Muscle of leg (tissue), 11 donors: Measurements from ENCODE around the gene BRD1. TPM values are rescaled to one million over a fixed set of nuclear protein-coding genes. Genes with fewer than 3 reads are reported as not detected.

Source experiments
- DNase-seq: peaks from one replicate; pipeline ENCODE4 v3.0.0; 2013
- H3K27ac ChIP-seq: one replicate; pipeline ENCODE4 v1.5.1; 2013; ENCODE audit warnings: mild to moderate bottlenecking, low read length, control low read depth
- H3K27me3 ChIP-seq: one replicate; pipeline ENCODE4 v1.6.1; 2013; ENCODE audit warnings: low read length; ENCODE audit not compliant: control insufficient read depth, insufficient read depth
- H3K36me3 ChIP-seq: one replicate; pipeline ENCODE4 v1.6.1; 2013; ENCODE audit warnings: low read length; ENCODE audit not compliant: control insufficient read depth, insufficient read depth
- H3K4me1 ChIP-seq: one replicate; pipeline ENCODE4 v1.6.1; 2013; ENCODE audit warnings: low read length; ENCODE audit not compliant: control insufficient read depth, insufficient read depth
- H3K4me3 ChIP-seq: one replicate; pipeline ENCODE4 v1.5.1; 2013; ENCODE audit warnings: low read length, control low read depth
- H3K9me3 ChIP-seq: replicated peaks from 2 replicates; pipeline ENCODE4 v1.6.1; 2013; ENCODE audit warnings: low read depth, low read length; ENCODE audit not compliant: control insufficient read depth
- WGBS: methylation state at CpG from one replicate; pipeline ENCODE4 v1.1.5; 2013; ENCODE audit warnings: missing lambda C conversion rate; ENCODE audit not compliant: insufficient coverage; 5-methylcytosine and 5-hydroxymethylcytosine counted together
- polyA plus RNA-seq, 8 donors: library from polyadenylated mRNA; unstranded; fragments of 120-200 nt; gene quantifications; one replicate each; pipeline versions ENCODE4 v1.2.1 to v1.2.3, GENCODE V29; 2013; ENCODE audit warnings: inconsistent platforms in 1 of 8, low replicate concordance in 1 of 8; ENCODE audit not compliant: insufficient read length in 8 of 8, insufficient read depth in 1 of 8
- total RNA-seq: library from RNA; stranded (reverse); fragments of 120-200 nt; gene quantifications from one replicate; pipeline ENCODE4 v1.2.4, GENCODE V29; 2013

BRD1 gene
- total and polyA plus RNA-seq, 9 donors = 19.4 to 35.3 (median 26.7) TPM

DNA sequence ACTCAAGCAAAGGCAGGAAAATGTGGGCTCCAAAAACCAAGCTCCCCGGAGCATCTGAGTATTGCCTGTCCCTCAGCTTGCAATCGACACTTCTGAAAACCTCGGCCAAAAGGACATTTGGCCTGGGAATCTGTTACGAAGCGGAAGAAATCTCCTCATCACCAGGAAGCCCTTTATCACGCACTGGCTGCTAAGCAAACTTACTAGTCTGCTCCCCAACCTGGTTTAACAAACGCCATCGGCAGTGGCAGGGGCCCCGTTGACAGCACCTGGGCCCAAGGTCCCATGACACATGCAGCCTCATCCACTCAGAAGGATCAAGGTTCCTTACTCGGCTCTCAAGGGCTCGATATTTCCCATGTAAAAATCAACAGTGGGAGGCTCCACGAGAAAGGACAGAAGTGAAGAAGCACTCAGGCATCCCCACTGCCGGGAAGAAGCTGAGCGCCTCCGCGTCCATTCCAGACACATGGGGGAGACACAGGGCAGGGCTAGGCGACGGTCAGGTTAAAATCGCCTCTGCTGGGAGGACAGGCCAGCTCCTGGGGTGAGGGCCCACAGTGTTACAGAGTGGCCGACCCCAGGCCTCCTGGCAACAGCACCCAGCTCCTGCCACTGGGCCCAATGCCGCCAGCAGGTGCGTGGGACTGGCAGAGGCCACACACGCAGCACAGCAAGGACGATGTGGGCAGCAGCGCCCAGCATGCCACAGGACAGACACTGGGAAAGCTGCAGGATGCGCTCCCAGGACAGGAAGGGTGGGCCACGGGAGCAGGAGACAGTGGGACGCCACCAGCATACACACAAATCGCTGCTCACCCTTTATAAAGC lies 27.1 kb downstream of the BRD1 start:
- Histone ChIP-seq H3K27ac (no peak overlapping the region), H3K9me3 (no peaks in the 10 kb centered on the region), H3K4me1 (peaks cover 25% of the 10 kb centered on the region), H3K27me3 (no peaks in the 10 kb centered on the region), H3K4me3 (no peak overlapping the region), H3K36me3 (peaks cover 74% of the 10 kb centered on the region)
- WGBS = 67% methylated on average over 26 of the region's 29 CpGs
- peak; percentile 28 for DNase-seq

DNA sequence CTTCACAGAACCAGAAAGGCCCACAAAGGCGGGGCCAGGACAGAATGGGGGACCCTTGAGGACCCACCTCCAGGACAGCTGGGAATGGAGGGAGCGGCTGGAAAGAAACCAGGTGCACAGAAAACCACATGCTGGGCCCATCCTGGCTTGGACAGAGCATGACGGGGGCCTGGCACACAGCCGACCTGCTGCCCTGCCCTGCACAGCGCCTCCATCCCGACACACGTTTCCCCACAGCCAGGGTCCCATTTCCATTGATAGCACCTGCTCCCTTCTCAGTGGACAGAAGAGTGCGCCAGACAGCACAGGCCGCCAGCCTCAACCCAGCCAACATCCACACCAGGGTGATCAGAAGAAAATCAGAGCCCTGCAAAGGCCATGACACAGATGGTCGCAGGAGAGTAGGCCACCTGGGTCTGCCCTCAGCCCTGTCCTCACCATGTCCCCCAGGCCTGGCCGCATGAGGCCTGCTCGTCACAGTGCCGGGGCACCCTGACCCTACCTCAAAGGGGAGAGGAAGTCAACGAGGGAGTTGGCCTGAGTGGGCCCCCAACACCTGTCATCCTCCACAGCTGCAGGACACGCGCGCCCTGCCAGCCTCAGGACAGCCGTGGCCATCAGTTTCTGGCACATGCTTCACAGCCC lies 28.1 kb downstream of the BRD1 start:
- Histone ChIP-seq H3K9me3 (no peaks in the 10 kb centered on the region), H3K4me3 (no peak overlapping the region), H3K4me1 (peaks cover 25% of the 10 kb centered on the region), H3K36me3 (peaks cover 82% of the 10 kb centered on the region), H3K27me3 (no peaks in the 10 kb centered on the region), H3K27ac (no peak overlapping the region)
- DNase-seq = no peak
- WGBS = 77% methylated on average over 11 of the region's 18 CpGs

DNA sequence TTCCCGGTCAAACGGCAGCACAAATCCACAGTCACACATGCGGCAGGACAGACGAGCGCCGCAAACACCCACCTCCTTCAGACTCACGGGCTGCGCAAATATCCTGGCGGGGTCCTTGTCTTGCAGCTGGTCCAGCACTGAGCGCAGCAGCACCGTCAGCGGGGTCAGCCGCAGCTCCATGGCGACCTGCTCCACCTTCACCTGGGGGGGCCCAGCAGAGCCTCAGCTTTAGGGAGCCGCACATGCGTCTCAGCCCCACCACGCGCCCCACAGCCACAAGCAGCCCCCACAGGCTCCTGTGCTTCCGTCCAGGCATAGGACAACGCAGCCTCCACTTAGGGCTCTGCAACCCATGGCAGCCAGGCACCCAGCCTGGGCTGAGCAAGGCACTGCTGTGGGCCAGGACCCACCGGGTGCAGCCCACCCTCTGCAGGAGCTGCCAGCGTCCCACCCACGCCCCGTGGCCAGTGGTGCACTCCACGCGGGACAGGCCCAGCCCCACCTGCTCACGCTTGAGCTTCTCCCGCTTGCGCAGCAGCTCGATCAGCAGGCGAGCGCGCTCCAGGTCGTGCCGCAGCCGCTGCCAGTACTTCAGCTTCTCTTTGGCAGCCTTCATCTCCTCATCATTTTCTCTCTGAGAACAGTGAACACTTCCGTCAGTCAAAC lies 29.1 kb downstream of the BRD1 start:
- H3K9me3 ChIP-seq = no peaks in the 10 kb centered on the region
- H3K4me3 ChIP-seq = no peak overlapping the region
- H3K36me3 ChIP-seq = peaks cover 85% of the 10 kb centered on the region
- no peak overlapping the region for H3K27ac ChIP-seq
- no peak for DNase-seq
- H3K27me3 ChIP-seq = no peaks in the 10 kb centered on the region
- peaks cover 25% of the 10 kb centered on the region for H3K4me1 ChIP-seq
- WGBS = 91% methylated on average over 37 of the region's 37 CpGs

DNA sequence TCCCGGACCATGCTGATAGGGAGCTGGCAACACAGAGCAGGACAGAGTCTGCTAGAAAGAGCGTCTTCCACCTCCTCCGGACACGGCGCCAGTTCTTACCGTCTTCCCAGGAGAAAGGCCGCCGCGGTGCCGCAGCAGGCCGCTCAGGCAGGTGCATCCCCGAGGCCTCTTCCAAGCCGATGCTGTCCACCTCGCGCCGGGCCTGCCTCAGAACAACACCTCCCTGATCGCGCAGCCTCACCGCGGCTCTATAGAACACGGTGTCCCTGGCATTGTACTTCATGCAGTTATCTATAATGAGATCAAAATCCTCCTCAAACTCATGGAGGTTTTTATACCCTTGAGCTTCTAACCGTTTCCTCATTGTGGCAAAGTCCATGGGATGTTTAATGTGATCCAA lies 30.0 kb downstream of the BRD1 start:
- 99% methylated on average over 20 of the region's 22 CpGs for WGBS

DNA sequence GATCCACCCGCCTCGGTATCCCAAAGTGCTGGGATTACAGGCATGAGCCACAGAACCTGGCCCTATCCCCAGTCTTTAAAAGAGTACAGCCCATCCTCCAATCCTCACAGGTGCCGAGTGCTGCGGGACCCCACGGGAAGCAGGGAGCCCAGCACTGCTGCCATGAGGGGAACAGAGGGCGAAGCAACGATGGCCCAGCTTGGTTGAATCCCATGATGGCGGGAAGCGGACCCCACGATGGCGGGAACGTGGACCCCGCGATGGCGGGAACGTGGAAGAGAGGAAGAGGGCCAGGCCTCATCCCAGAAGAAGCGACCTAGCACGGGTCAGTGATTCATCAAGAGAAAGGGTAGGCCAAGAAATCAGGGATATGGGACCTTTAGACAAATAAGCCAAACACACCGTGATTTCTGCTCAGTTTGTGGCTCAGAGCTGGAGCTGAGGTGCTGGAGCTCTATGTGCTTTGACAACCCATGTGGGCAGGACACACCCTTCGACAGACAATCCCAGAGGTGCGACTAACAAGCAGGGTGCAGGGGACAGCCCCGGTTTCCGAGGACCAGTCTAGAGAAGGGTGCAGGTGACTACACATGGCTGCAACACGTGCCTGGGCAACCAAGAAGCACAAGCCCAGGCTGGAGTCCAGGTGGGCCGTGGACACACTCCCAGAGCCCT lies 30.9 kb downstream of the BRD1 start:
- no peaks in the 10 kb centered on the region for H3K27me3 ChIP-seq
- 97% methylated on average over 25 of the region's 25 CpGs for WGBS
- no peak overlapping the region for H3K27ac ChIP-seq
- peaks cover 23% of the 10 kb centered on the region for H3K4me1 ChIP-seq
- peaks cover 89% of the 10 kb centered on the region for H3K36me3 ChIP-seq
- no peak for DNase-seq
- no peak overlapping the region for H3K4me3 ChIP-seq
- H3K9me3 ChIP-seq = no peaks in the 10 kb centered on the region

More for the DNA sequence above, 30.0 kb downstream of the BRD1 start:
- Histone ChIP-seq H3K4me1 (peaks cover 25% of the 10 kb centered on the region), H3K27me3 (no peaks in the 10 kb centered on the region), H3K27ac (no peak overlapping the region), H3K4me3 (no peak overlapping the region), H3K36me3 (peaks cover 84% of the 10 kb centered on the region), H3K9me3 (no peaks in the 10 kb centered on the region)
- no peak for DNase-seq

DNA sequence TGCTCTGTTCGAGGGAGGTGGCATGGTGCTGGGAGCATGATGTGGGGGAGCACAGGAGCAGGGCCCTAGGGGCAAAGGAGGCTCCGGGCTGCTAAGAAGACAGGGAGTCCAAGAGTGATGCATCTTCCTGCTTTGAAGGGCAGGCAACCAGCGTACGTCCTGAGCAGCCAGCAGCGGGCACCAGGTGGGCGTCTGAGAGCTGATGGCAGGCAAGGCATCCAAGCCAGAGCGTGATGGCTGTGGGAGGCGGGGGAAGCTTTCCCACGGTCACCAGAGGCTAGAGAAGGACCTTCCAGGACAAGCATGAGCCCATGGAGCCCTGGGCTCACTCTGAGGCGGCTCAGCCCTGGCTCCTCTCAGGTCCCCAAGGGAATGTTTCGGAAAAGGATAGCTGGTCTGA lies 32.2 kb downstream of the BRD1 start:
- H3K27me3 ChIP-seq = no peaks in the 10 kb centered on the region
- H3K36me3 ChIP-seq = peaks cover 90% of the 10 kb centered on the region
- H3K4me3 ChIP-seq = no peak overlapping the region
- H3K27ac ChIP-seq = no peak overlapping the region
- no peaks in the 10 kb centered on the region for H3K9me3 ChIP-seq
- peaks cover 25% of the 10 kb centered on the region for H3K4me1 ChIP-seq
- DNase-seq = no peak
- WGBS = 86% methylated on average over 7 of the region's 11 CpGs

DNA sequence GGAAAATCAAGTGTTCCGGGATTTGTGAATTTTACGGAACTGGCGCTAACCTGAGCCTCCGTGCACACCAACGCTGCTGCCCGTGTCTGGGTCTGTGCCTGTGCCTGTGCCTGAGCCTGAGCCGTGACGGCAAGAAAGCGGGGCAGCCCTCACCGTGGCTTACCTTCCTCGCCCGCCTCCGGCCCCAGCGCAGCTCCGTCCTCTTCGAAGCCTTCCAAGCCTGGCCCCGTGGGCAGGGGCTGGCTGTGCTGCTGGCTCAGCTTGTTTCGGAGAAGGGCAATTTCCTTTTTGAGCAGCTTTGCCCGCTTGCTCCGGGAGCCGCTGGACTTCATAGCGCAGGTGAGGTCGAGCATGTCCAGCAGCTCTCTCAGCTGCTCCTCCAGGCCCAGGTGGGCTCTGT lies 33.8 kb downstream of the BRD1 start:
- peaks cover 85% of the 10 kb centered on the region for H3K36me3 ChIP-seq
- no peak overlapping the region for H3K27ac ChIP-seq
- H3K4me1 ChIP-seq = peaks cover 28% of the 10 kb centered on the region
- H3K9me3 ChIP-seq = no peaks in the 10 kb centered on the region
- no peak overlapping the region for H3K4me3 ChIP-seq
- 85% methylated on average over 23 of the region's 23 CpGs for WGBS
- H3K27me3 ChIP-seq = no peaks in the 10 kb centered on the region
- DNase-seq = no peak

DNA sequence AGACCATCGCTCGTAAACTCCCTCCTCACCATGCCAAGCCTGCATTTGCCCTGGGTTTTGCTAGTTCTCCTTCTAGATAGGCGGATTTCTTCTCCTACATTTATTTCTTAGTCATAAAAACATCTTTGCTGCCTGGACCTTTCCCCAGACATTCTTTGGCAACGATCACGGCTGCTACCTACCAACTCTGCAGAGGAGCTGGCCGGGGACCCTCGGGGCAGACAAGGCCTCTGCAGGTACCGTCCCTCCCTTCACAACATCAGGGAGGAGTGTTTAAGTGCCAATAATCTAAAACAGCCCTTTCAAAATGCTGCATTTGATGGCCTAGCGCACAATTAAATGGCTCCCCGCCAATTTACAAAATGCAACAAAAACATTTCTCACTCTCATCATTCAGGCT lies 34.4 kb downstream of the BRD1 start:
- peak; percentile 55 for DNase-seq
- 42% methylated on average over 7 of the region's 10 CpGs for WGBS
- Histone ChIP-seq H3K36me3 (peaks cover 79% of the 10 kb centered on the region), H3K27me3 (no peaks in the 10 kb centered on the region), H3K4me3 (no peak overlapping the region), H3K4me1 (peaks cover 33% of the 10 kb centered on the region), H3K27ac (no peak overlapping the region), H3K9me3 (no peaks in the 10 kb centered on the region)

DNA sequence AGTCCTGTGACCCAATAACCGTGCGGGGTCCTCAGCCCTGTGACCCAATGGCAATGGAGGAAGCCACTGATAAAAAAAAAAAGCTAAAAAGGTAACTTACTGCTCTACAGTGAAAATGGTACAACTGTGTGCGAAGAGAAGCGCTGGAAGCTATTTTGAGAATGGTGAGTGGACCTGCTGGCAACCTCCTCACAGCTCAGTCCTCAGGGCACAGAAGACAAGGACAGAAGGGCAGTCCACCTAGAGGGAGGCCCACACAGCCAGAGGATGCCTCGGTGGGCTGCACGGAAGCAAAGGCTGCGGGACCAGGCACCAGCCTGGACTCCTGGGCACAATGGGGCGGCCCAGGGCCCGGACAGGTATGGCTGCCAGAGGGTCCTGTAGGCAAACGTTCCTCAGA lies 35.6 kb downstream of the BRD1 start:
- no peak overlapping the region for H3K4me3 ChIP-seq
- H3K27ac ChIP-seq = no peak overlapping the region
- H3K4me1 ChIP-seq = peaks cover 40% of the 10 kb centered on the region
- H3K9me3 ChIP-seq = no peaks in the 10 kb centered on the region
- H3K27me3 ChIP-seq = no peaks in the 10 kb centered on the region
- peaks cover 78% of the 10 kb centered on the region for H3K36me3 ChIP-seq
- 91% methylated on average over 10 of the region's 10 CpGs for WGBS
- DNase-seq = no peak

DNA sequence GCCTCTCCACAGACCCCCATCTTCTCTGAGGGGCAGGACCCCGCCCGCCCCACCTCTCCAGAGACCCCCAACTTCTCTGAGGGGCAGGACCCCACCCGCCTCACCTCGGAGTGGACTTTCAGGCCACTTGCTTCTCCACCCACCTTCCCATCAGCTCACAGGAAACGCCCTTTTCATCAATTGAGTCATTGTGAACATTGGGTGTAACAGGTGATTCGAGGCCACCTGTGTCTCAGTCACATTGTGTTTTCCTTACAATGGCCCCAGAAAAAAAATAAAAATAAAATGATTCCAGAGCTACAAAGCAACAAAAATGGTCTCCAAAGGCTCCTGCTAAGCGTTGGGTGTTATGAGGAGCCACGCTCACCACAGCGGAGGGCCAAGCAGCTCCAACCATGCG lies 36.0 kb downstream of the BRD1 start:
- Histone ChIP-seq H3K36me3 (peaks cover 77% of the 10 kb centered on the region), H3K4me1 (peaks cover 45% of the 10 kb centered on the region)
- 98% methylated on average over 4 of the region's 10 CpGs for WGBS

More for the DNA sequence above, 36.0 kb downstream of the BRD1 start:
- Histone ChIP-seq H3K9me3 (no peaks in the 10 kb centered on the region), H3K4me3 (no peak overlapping the region), H3K27ac (no peak overlapping the region), H3K27me3 (no peaks in the 10 kb centered on the region)
- no peak for DNase-seq
